ENCODE results near the gene GFOD1. TPM values are rescaled to one million over a fixed set of nuclear protein-coding genes. Genes with fewer than 3 reads are reported as not detected.

GFOD1 gene
- total RNA-seq, 1 experiment from 2014 or later: 6.1 TPM

GRCh38 chr6:13472099-13472498, 15.3 kb downstream of the GFOD1 start:
- DNase-seq: no peak
- H3K18ac ChIP-seq (ENCODE audit: insufficient read length, low read depth, low read length): no peak overlapping the region
- H2AK5ac ChIP-seq (ENCODE audit: insufficient read length, low read length): no peak overlapping the region
- no peak overlapping the region for H3K4me2 ChIP-seq (ENCODE audit: insufficient read depth, insufficient read length, low read length)
- peaks cover 10% of the 10 kb centered on the region; the same call in 1 of the 2 replicates for H3K4me1 ChIP-seq (ENCODE audit: insufficient read depth, low read length)
- H2BK20ac ChIP-seq (ENCODE audit: low read depth, low read length, poor library complexity, severe bottlenecking): no peak overlapping the region
- H4K20me1 ChIP-seq (ENCODE audit: control insufficient read depth, insufficient read depth, insufficient read length): no peaks in the 10 kb centered on the region
- H3K79me1 ChIP-seq (ENCODE audit: insufficient read depth, low read depth, low read length, poor library complexity, severe bottlenecking): no peaks in the 10 kb centered on the region
- Mint-ChIP-seq H3K27me3 (ENCODE audit: low read depth) (no peaks in the 10 kb centered on the region), H3K9me3 (no peaks in the 10 kb centered on the region), H3K4me1 (peaks cover 16 to 19% of the 10 kb centered on the region in 2 experiments), H3K36me3 (ENCODE audit: insufficient read depth in 1 of 3, low read depth in 3 of 3) (peaks cover 0 to 6% (median 0%) of the 10 kb centered on the region in 3 experiments; a peak in 3 of 7 replicates), H3K27ac (no peak overlapping the region), H3K4me3 (no peak overlapping the region)
- no peak overlapping the region for H3K56ac ChIP-seq (ENCODE audit: insufficient read length, low read depth, low read length)
- no peak overlapping the region for H3K23ac ChIP-seq (ENCODE audit: insufficient read length, low read depth, low read length)
- no peak overlapping the region for H2BK15ac ChIP-seq (ENCODE audit: low read depth, low read length)
- H4K91ac ChIP-seq (ENCODE audit: insufficient read length, low read depth, low read length): no peak overlapping the region
- no peak overlapping the region for H4K8ac ChIP-seq (replicated peaks; ENCODE audit: insufficient read length, low read depth, low read length)
- no peak overlapping the region for H3K14ac ChIP-seq (ENCODE audit: insufficient read depth, low read length)
- no peaks in the 10 kb centered on the region for H3K23me2 ChIP-seq (ENCODE audit: insufficient read length, low read depth, low read length, poor library complexity, severe bottlenecking)
- H3K9me3 ChIP-seq (ENCODE audit: control insufficient read depth, low read depth, low read length): no peaks in the 10 kb centered on the region
- H2BK5ac ChIP-seq (ENCODE audit: insufficient read length, low read length): no peak overlapping the region
- WGBS (ENCODE audit: extremely low coverage, insufficient read length, low lambda C conversion rate): no CpG with 5 or more reads among the region's 4 CpGs
- no peak overlapping the region for H3K27ac ChIP-seq (ENCODE audit: insufficient read length, low read depth, low read length)
- no peak overlapping the region for H4K5ac ChIP-seq (ENCODE audit: insufficient read length, low read depth, low read length)
- H3K4ac ChIP-seq (ENCODE audit: low read depth, low read length): no peak overlapping the region
- no peaks in the 10 kb centered on the region for H3K27me3 ChIP-seq (ENCODE audit: insufficient read depth, low read length)
- H3T11ph ChIP-seq (ENCODE audit: low read length): no peak overlapping the region
- H3K9ac ChIP-seq (ENCODE audit: extremely low read depth, insufficient read length, low read length): no peak overlapping the region
- H2BK12ac ChIP-seq (ENCODE audit: insufficient read length, low read depth, low read length): no peak overlapping the region
- H2BK120ac ChIP-seq (ENCODE audit: low read depth, low read length, poor library complexity, severe bottlenecking): no peak overlapping the region
- no peaks in the 10 kb centered on the region for H3K79me2 ChIP-seq (ENCODE audit: insufficient read depth, low read length)
- H2AFZ ChIP-seq (ENCODE audit: low read length): no peak overlapping the region
- TF ChIP-seq CTCF (conservative IDR thresholded peaks at IDR 0.05): no peak
